ENCODE measurements around the gene ASIC1. TPM values are rescaled to one million over a fixed set of nuclear protein-coding genes. Genes with fewer than 3 reads are reported as not detected.

ASIC1 gene
- total RNA-seq, 4 donors from 2014 or later, result 0.70 to 5.7 (median 1.5) TPM; not detected in 1

DNA sequence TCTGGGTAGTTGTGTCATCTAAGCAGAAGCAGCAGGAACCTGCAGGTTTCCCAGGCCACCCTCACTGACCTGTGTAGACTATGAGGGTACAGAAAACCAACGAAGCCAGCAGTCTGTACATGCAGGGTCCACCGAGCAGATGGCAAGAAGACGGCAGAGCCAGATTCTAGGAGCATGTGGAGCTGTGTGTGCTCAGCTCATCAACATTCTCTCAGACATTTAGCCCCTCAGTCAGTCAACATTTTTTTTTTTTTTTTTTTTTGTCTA, 7.3 kb upstream of the ASIC1 start:
- TF ChIP-seq, protein P1, sequence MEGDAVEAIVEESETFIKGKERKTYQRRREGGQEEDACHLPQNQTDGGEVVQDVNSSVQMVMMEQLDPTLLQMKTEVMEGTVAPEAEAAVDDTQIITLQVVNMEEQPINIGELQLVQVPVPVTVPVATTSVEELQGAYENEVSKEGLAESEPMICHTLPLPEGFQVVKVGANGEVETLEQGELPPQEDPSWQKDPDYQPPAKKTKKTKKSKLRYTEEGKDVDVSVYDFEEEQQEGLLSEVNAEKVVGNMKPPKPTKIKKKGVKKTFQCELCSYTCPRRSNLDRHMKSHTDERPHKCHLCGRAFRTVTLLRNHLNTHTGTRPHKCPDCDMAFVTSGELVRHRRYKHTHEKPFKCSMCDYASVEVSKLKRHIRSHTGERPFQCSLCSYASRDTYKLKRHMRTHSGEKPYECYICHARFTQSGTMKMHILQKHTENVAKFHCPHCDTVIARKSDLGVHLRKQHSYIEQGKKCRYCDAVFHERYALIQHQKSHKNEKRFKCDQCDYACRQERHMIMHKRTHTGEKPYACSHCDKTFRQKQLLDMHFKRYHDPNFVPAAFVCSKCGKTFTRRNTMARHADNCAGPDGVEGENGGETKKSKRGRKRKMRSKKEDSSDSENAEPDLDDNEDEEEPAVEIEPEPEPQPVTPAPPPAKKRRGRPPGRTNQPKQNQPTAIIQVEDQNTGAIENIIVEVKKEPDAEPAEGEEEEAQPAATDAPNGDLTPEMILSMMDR (IDR thresholded peaks at IDR 0.05), result no peak
- TF ChIP-seq POLR2A (IDR thresholded peaks at IDR 0.05), result no peak
- no peaks in the 10 kb centered on the region for H3K27me3 ChIP-seq
- peaks cover 0 to 16% (median 0%) of the 10 kb centered on the region in 4 donors for H3K4me1 ChIP-seq
- no peak for DNase-seq
- H3K36me3 ChIP-seq, result no peaks in the 10 kb centered on the region
- H3K4me3 ChIP-seq, result no peak overlapping the region
- no peaks in the 10 kb centered on the region for H3K9me3 ChIP-seq
- no peak overlapping the region for H3K27ac ChIP-seq

- no peaks in the 10 kb centered on the region for H3K9me3 ChIP-seq
- DNase-seq, result peak in 1 of 3 donors; percentile 62
- H3K36me3 ChIP-seq, result no peaks in the 10 kb centered on the region
- TF ChIP-seq POLR2A (IDR thresholded peaks at IDR 0.05), result no peak
- TF ChIP-seq, protein P1 (IDR thresholded peaks at IDR 0.05), result no peak
- H3K27me3 ChIP-seq, result no peaks in the 10 kb centered on the region
- peak overlapping the region in 2 of 4 donors; percentile 29 to 33 for H3K4me3 ChIP-seq
- H3K4me1 ChIP-seq, result peaks cover 0 to 17% (median 0%) of the 10 kb centered on the region in 4 donors
- peak overlapping the region in 1 of 4 donors; percentile 25 for H3K27ac ChIP-seq
Observed at GRCh38 chr12:50050410-50051098, 6.8 kb upstream of the ASIC1 start.

- TF ChIP-seq POLR2A (IDR thresholded peaks at IDR 0.05), result no peak
- TF ChIP-seq, protein P1 (IDR thresholded peaks at IDR 0.05), result no peak
- peaks cover 0 to 24% (median 0%) of the 10 kb centered on the region in 4 donors for H3K4me1 ChIP-seq
- H3K36me3 ChIP-seq, result no peaks in the 10 kb centered on the region
- no peak overlapping the region for H3K4me3 ChIP-seq
- H3K27me3 ChIP-seq, result no peaks in the 10 kb centered on the region
- H3K9me3 ChIP-seq, result no peaks in the 10 kb centered on the region
- no peak for DNase-seq
- peak overlapping the region in 1 of 4 donors; percentile 25 for H3K27ac ChIP-seq
Observed at GRCh38 chr12:50051101-50051806, 6.1 kb upstream of the ASIC1 start.

DNA sequence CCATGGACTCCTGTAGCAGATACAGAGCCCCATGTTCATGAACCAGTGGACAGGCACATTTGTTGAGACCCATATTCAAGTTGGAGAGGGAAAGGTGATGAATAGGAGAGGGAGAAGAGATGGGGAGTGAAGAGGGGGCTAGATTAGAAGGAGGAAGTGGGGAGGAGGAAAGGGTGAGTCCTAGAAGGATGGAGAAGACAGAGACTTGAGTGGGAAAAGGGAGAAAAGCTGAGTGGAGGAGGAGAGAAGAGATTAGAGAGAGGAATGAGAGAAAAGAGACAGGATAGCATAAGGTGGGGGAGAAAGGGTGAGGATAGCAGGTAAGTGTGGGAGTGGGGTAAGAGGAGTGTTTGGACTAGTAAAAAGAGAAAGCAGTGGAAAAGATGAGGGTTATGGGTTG, 4.9 kb upstream of the ASIC1 start:
- no peaks in the 10 kb centered on the region for H3K27me3 ChIP-seq
- H3K9me3 ChIP-seq, result no peaks in the 10 kb centered on the region
- TF ChIP-seq, protein P1 (IDR thresholded peaks at IDR 0.05), result no peak
- TF ChIP-seq POLR2A (IDR thresholded peaks at IDR 0.05), result no peak
- no peaks in the 10 kb centered on the region for H3K36me3 ChIP-seq
- H3K4me1 ChIP-seq, result peaks cover 0 to 35% (median 3%) of the 10 kb centered on the region in 4 donors
- no peak overlapping the region for H3K27ac ChIP-seq
- no peak overlapping the region for H3K4me3 ChIP-seq
- DNase-seq, result no peak

- H3K4me3 ChIP-seq, result no peak overlapping the region
- H3K27me3 ChIP-seq, result peaks cover 0 to under 1% of the 10 kb centered on the region in 2 donors
- TF ChIP-seq, protein P1 (IDR thresholded peaks at IDR 0.05), result no peak
- TF ChIP-seq POLR2A (IDR thresholded peaks at IDR 0.05), result no peak
- H3K9me3 ChIP-seq, result no peaks in the 10 kb centered on the region
- DNase-seq, result no peak
- H3K27ac ChIP-seq, result no peak overlapping the region
- H3K4me1 ChIP-seq, result peaks cover 0 to 38% (median 5%) of the 10 kb centered on the region in 4 donors
- no peaks in the 10 kb centered on the region for H3K36me3 ChIP-seq
Observed at GRCh38 chr12:50052964-50053363, 4.4 kb upstream of the ASIC1 start.
